Upper lobe of left lung (tissue), 6 donors: ENCODE results near the gene MSI1. TPM values are rescaled to one million over a fixed set of nuclear protein-coding genes. Genes with fewer than 3 reads are reported as not detected.

Experiments
- ATAC-seq, 2 donors: fragments of 200-7000 bp; cut with Tn5 transposase; one replicate each; pipeline ENCODE4 v1.9.1; 2022; ENCODE audit warnings: mild to moderate bottlenecking in 2 of 2, moderate library complexity in 2 of 2; ENCODE audit not compliant: low FRiP score in 2 of 2
- DNase-seq, 2 donors: peaks; one replicate each; pipeline ENCODE4 v3.0.0-alpha.2; 2019 to 2020
- H3K27ac ChIP-seq, 4 donors: fragments of 200-600 bp; sonication (generic); one replicate each; pipeline ENCODE4 v1.5.1; 2016 to 2019
- H3K27me3 ChIP-seq, 4 donors: fragments of 200-600 bp; sonication (generic); one replicate each; pipeline ENCODE4 v1.5.1; 2017 to 2019
- H3K36me3 ChIP-seq, 4 donors: fragments of 200-600 bp; sonication (generic); one replicate each; pipeline ENCODE4 v1.5.1; 2016 to 2019
- H3K4me1 ChIP-seq, 4 donors: fragments of 200-600 bp; sonication (generic); one replicate each; pipeline ENCODE4 v1.5.1; 2018 to 2019
- H3K4me3 ChIP-seq, 4 donors: fragments of 200-600 bp; sonication (generic); one replicate each; pipeline ENCODE4 v1.5.1; 2017 to 2019; ENCODE audit warnings: mild to moderate bottlenecking in 2 of 4, moderate library complexity in 1 of 4
- H3K9me3 ChIP-seq, 4 donors: fragments of 200-600 bp; sonication (generic); one replicate each; pipeline ENCODE4 v1.5.1; 2018 to 2019
- EP300 ChIP-seq, 4 donors: sonication (generic); formaldehyde crosslinking; IDR thresholded peaks; one replicate each; pipeline ENCODE4 v1.5.1; 2017; ENCODE audit warnings: antibody characterized with exemption in 4 of 4, control low read depth in 2 of 4
- POLR2A ChIP-seq, 4 donors: fragments of 450-650 bp; IDR thresholded peaks; one replicate each; pipeline ENCODE4 v1.5.1; 2016 to 2017; ENCODE audit warnings: antibody characterized with exemption in 4 of 4, mild to moderate bottlenecking in 2 of 4
- POLR2AphosphoS5 ChIP-seq, 2 donors: sonication (generic); formaldehyde crosslinking; IDR thresholded peaks; one replicate each; pipeline ENCODE4 v1.5.1; 2017; ENCODE audit warnings: antibody characterized with exemption in 2 of 2
- WGBS, 2 donors: methylation state at CpG; one replicate each; pipeline ENCODE4 v1.1.5; 2017 to 2018; 5-methylcytosine and 5-hydroxymethylcytosine counted together
- total RNA-seq, 6 donors: library from RNA; depleted of rRNA in 4 of 6; stranded (reverse); fragments of >200 nt in 4 of 6; gene quantifications; one replicate each; pipeline versions ENCODE4 v1.1.0 to v1.2.1, GENCODE V29; 2016 to 2021
- TF ChIP-seq, protein P1 (sequence below), 6 experiments: fragments of 450-650 bp in 4 of 6; fragments of 200-600 bp in 2 of 6; sonication (generic) in 2 of 6; IDR thresholded peaks; one replicate each; pipeline ENCODE4 v1.5.1; 2016 to 2019; ENCODE audit warnings: antibody characterized with exemption in 6 of 6
- donor health status: DM: no; HTN: no; CAD: no; lungs with moderate emphysema.
- donor health status: DM: no; HTN: yes; CAD: no; lungs with severe emphysema.

MSI1 gene
- total RNA-seq, 6 donors from 2014 or later = 0.43 to 0.91 (median 0.49) TPM; not detected in 1

DNA sequence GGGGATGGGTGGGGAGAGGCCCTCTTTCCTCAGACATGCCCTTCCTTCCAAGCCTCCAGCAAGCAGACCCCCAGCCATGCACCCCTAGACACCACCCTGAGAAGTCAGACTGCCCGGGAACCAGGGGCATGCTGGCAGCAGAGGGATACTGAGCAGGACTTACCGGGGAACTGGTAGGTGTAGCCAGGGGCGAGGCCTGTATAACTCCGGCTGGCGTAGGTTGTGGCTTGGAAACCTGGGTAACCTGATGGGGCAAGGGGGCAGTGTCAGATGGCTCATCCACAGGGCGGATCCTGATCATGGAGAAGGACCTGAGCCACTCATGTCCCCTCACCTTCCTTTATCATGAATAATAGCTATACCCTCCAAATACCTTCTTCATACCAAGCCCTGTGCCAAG is 15.8 kb downstream of the MSI1 start:
- Histone ChIP-seq H3K4me1 (peaks cover 2 to 14% (median 9%) of the 10 kb centered on the region in 4 donors), H3K27ac (no peak overlapping the region), H3K27me3 (no peaks in the 10 kb centered on the region), H3K9me3 (no peaks in the 10 kb centered on the region), H3K36me3 (no peaks in the 10 kb centered on the region), H3K4me3 (no peak overlapping the region)
- ATAC-seq (no peak), DNase-seq (no peak)
- TF ChIP-seq POLR2A (IDR thresholded peaks at IDR 0.05) (no peak), POLR2AphosphoS5 (IDR thresholded peaks at IDR 0.05) (no peak), EP300 (IDR thresholded peaks at IDR 0.05) (no peak)
- TF ChIP-seq, protein P1, sequence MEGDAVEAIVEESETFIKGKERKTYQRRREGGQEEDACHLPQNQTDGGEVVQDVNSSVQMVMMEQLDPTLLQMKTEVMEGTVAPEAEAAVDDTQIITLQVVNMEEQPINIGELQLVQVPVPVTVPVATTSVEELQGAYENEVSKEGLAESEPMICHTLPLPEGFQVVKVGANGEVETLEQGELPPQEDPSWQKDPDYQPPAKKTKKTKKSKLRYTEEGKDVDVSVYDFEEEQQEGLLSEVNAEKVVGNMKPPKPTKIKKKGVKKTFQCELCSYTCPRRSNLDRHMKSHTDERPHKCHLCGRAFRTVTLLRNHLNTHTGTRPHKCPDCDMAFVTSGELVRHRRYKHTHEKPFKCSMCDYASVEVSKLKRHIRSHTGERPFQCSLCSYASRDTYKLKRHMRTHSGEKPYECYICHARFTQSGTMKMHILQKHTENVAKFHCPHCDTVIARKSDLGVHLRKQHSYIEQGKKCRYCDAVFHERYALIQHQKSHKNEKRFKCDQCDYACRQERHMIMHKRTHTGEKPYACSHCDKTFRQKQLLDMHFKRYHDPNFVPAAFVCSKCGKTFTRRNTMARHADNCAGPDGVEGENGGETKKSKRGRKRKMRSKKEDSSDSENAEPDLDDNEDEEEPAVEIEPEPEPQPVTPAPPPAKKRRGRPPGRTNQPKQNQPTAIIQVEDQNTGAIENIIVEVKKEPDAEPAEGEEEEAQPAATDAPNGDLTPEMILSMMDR (IDR thresholded peaks at IDR 0.05) = no peak
- WGBS, 2 donors = 87 to 90% methylated on average over 6 of the region's 6 CpGs

GRCh38 chr12:120352117-120352516 is 16.8 kb downstream of the MSI1 start:
- TF ChIP-seq, protein P1 (IDR thresholded peaks at IDR 0.05) = no peak
- TF ChIP-seq EP300 (IDR thresholded peaks at IDR 0.05) = no peak
- no peak for TF ChIP-seq POLR2A (IDR thresholded peaks at IDR 0.05)
- no peak for TF ChIP-seq POLR2AphosphoS5 (IDR thresholded peaks at IDR 0.05)
- DNase-seq = no peak
- H3K4me3 ChIP-seq = no peak overlapping the region
- no peaks in the 10 kb centered on the region for H3K36me3 ChIP-seq
- no peaks in the 10 kb centered on the region for H3K27me3 ChIP-seq
- no peaks in the 10 kb centered on the region for H3K9me3 ChIP-seq
- WGBS, 2 donors = 80 to 89% methylated on average over 4 to 5 of the region's 5 CpGs
- no peak for ATAC-seq
- peaks cover 2 to 15% (median 12%) of the 10 kb centered on the region in 4 donors for H3K4me1 ChIP-seq
- no peak overlapping the region for H3K27ac ChIP-seq

- peaks cover 2 to 21% (median 14%) of the 10 kb centered on the region in 4 donors for H3K4me1 ChIP-seq
- H3K36me3 ChIP-seq = no peaks in the 10 kb centered on the region
- 56 to 71% methylated on average over 13 to 19 of the region's 19 CpGs for WGBS, 2 donors
- peak overlapping the region in 2 of 4 donors; percentile 7 to 26 for H3K4me3 ChIP-seq
- H3K27ac ChIP-seq = peak overlapping the region in 2 of 4 donors; percentile 22 to 59
- ATAC-seq (peak; percentile 31 to 80), DNase-seq (peak; percentile 65 to 81)
- H3K9me3 ChIP-seq = no peaks in the 10 kb centered on the region
- no peaks in the 10 kb centered on the region for H3K27me3 ChIP-seq
- TF ChIP-seq POLR2A (IDR thresholded peaks at IDR 0.05) (peak in 1 of 4 donors; percentile 28), EP300 (IDR thresholded peaks at IDR 0.05) (no peak), POLR2AphosphoS5 (IDR thresholded peaks at IDR 0.05) (no peak)
- TF ChIP-seq, protein P1 (IDR thresholded peaks at IDR 0.05) = no peak
Observed at GRCh38 chr12:120350576-120351350, 18.2 kb downstream of the MSI1 start.

GRCh38 chr12:120347766-120348165 is 21.2 kb downstream of the MSI1 start:
- H3K27me3 ChIP-seq = no peaks in the 10 kb centered on the region
- no peaks in the 10 kb centered on the region for H3K36me3 ChIP-seq
- TF ChIP-seq POLR2A (IDR thresholded peaks at IDR 0.05) = no peak
- H3K27ac ChIP-seq = no peak overlapping the region
- H3K9me3 ChIP-seq = no peaks in the 10 kb centered on the region
- peak in 1 of 2 donors; percentile 50 for DNase-seq
- ATAC-seq = no peak
- WGBS, 2 donors = 87 to 89% methylated on average over 3 to 11 of the region's 11 CpGs
- no peak overlapping the region for H3K4me3 ChIP-seq
- H3K4me1 ChIP-seq = peaks cover 2 to 21% (median 14%) of the 10 kb centered on the region in 4 donors

GRCh38 chr12:120346681-120347080 is 22.3 kb downstream of the MSI1 start:
- TF ChIP-seq, protein P1 (IDR thresholded peaks at IDR 0.05) = peak in 1 of 6 experiments; percentile 11
- TF ChIP-seq POLR2A (IDR thresholded peaks at IDR 0.05) = no peak
- H3K27ac ChIP-seq = no peak overlapping the region
- no peaks in the 10 kb centered on the region for H3K36me3 ChIP-seq
- H3K4me3 ChIP-seq = no peak overlapping the region
- H3K27me3 ChIP-seq = no peaks in the 10 kb centered on the region
- peaks cover 2 to 21% (median 14%) of the 10 kb centered on the region in 4 donors for H3K4me1 ChIP-seq
- ATAC-seq (no peak), DNase-seq (no peak)
- WGBS, 2 donors = 85 to 95% methylated on average over 7 of the region's 7 CpGs
- H3K9me3 ChIP-seq = no peaks in the 10 kb centered on the region
